ENCODE results near the gene C10orf143.

- TF ChIP-seq EP300 (IDR thresholded peaks at IDR 0.05) (no peak), CTCF (IDR thresholded peaks at IDR 0.05) (no peak), BHLHE40 (IDR thresholded peaks at IDR 0.05; ENCODE audit: low read depth, low read length) (no peak), ZSCAN20 (CRISPR knock-in tag; IDR thresholded peaks at IDR 0.05) (no peak), RFX5 (IDR thresholded peaks at IDR 0.05) (no peak), REST (IDR thresholded peaks at IDR 0.05) (no peak), KDM1A (IDR thresholded peaks at IDR 0.05; ENCODE audit: low read depth) (no peak)
Observed at GRCh38 chr10:130062201-130062600, 48.4 kb downstream of the C10orf143 start.
